HG02642 (cell line): ENCODE results near the gene TNFRSF6B.

Experiments
- ATAC-seq: cut with Tn5 transposase; IDR thresholded peaks from one replicate; pipeline ENCODE4 v1.9.1; 2021; ENCODE audit warnings: mild to moderate bottlenecking; ENCODE audit not compliant: unreplicated experiment, poor library complexity

The TNFRSF6B gene

DNA sequence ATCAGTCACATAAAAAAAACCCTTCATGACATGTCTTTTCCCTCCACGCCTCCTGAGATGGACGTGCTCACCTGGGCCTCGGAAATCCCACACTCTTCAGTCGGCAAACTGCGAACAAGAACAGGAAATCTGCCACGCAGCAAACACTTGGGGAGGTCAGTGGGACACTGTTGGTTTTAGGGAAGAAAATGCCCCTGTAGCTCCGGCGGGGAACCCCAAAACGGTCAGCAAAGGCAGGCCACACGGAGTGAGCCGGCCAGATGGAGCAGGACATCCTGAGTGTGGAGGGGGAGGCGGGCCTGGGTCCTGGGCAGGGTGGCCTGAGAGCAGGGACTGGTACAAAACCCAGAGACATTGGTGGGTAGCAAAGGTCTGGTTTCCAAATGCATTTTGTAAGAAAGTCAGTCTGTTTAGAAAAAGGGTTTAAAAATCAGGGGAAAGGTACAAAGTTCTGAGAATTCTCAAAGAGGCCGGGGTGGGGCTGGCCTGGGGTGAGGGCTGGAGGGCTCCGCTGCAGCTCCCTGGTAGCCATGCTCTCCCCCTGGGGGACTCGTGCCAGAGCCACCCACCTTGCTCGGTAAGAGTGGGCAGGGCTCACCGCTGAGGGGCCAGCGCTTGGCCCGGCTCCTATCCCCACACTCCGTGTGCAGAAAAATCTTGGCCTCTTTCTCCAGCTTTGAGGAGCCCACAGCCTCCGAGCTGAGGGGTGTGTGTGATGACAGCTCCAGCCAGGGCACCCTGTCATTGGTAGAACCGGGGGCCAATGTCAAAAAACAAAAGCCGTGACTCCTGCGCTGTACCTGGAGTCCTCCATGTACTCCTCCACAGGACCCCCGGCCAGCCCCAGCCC is 48.3 kb downstream of the TNFRSF6B start:
- ATAC-seq = no peak

DNA sequence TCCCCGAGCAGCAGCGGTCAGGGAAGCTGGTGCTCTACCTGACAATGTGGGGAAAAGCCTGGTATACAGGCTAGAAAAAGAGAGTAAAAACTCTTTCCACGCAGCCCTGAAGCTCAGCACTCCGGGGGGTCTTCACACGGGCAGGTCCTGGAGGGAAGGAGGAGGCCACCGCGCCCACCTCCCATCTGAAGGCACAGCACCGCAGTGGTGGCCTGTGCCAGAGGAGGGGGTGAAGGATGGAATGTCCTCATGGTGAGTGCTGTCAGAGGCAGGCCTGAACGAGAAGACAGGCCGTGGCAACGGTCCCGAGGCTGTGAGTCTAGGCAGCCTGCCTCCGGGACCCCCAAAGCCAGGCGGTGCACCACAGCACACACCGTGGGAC is 49.0 kb downstream of the TNFRSF6B start:
- no peak for ATAC-seq

DNA sequence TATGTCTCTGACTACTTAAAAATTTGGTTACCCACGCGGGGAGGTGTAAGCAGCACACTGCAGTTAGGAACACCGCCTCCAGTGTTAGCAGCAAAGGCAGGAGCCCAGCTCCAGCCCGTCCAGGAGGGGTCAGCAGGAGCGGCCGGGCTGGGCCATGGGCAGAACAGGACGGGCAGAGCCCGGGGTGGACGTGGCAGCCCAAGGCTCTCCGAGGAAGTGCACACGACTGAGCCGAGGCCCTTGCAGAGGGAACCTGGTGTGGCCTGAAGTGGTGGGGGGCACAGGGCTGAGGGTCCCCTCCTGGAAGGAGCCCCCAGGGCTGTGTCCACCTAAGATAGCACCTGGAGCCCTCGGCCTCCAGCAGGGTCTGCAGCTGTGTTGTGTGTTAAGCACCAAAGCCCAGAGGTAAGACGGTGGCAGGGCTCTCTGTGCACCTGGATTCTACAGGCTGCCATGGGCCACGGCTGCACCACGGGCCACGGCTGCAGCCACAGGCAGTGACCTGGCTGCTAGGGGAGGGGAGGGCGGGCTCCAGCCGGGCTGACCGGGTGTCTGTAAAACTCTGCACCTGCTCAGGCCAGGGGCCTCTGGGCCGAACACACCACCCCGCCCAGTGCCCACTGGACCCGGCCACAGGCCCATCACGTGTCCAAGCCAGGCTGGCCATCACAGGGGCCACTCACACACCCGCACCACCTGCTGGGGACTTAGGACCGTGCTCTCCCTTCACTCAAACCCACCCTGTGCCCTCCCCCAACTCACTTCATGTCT is 49.7 kb downstream of the TNFRSF6B start:
- ATAC-seq = no peak

DNA sequence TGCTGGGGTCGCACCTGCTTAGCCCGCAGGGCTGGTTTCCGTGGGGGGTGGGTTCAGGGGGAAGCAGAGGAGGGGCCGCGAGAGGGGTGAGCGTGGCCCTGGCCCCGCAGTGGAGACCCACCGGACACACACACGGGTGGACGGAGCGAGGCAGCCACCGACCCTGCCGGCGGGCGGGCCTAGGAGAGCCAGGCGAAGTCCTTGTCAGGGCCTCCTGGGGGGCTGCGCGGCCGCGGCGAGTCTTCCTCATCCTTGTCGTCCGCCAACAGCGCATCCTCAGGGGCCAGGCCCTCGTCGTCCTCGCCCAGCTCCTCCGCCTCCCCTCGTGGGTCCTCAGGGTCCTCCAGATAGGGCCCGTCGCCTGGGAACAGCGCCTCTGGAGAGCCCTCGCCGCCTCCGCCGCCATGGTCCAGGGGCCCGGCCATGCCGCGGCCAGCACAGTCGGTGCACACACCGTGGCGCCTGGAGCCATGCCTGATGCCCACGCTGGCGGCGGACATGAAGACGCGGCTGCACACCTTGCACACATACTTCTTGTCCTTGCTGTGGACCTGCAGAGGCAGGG is 50.4 kb downstream of the TNFRSF6B start:
- no peak for ATAC-seq

DNA sequence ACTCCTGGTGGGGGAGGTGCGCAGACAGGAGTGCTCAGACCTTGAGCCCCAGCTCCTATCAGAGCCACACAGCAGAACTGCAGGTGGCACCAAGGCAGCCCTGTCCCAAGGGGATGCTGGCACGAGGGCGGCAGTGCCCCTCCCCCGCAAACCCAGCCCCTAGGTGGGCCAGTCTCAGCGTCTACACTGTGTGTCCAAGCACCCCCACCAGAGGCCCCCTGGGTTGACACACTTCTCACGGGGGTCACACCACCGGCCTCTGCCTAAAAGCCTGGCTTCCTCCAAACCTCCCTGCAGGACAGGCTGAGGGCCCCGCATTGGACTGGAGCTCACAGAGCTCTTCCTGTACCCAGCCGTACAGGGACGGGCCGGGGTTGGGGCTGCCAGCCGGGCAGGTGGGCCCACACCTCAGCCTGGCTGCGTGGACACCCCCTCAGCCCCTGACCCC is 51.2 kb downstream of the TNFRSF6B start:
- no peak for ATAC-seq
